Neural cell (in vitro differentiated cells): ENCODE data around the gene CTU1. TPM values are rescaled to one million over a fixed set of nuclear protein-coding genes. Genes with fewer than 3 reads are reported as not detected.

Experiments used
- H2AFZ ChIP-seq: fragments of 200-600, 300-800 bp; sonication (generic), shearing (Covaris generic); 2 replicates; pipeline ENCODE4 v1.6.0; 2014; ENCODE audit warnings: low read depth, mild to moderate bottlenecking, antibody characterized with exemption, low read length, moderate library complexity
- H3F3A ChIP-seq: fragments of 200-600 bp; shearing (Covaris generic); 2 replicates; pipeline ENCODE4 v1.6.1; 2016; ENCODE audit warnings: mild to moderate bottlenecking, moderate library complexity, mixed read lengths, antibody characterized with exemption, low read length; ENCODE audit not compliant: insufficient read depth, poor library complexity, severe bottlenecking
- H3K27ac ChIP-seq: fragments of 200-600, 300-800 bp; sonication (generic), shearing (Covaris generic); 2 replicates; pipeline ENCODE4 v1.5.1; 2014; ENCODE audit warnings: mild to moderate bottlenecking, low read length, moderate library complexity
- H3K27me3 ChIP-seq: fragments of 300-800, 200-600 bp; sonication (generic), shearing (Covaris generic); 2 replicates; pipeline ENCODE4 v1.6.0; 2014; ENCODE audit warnings: mild to moderate bottlenecking, low read depth, low read length, moderate library complexity; ENCODE audit not compliant: insufficient read depth
- H3K36me3 ChIP-seq: fragments of 300-800, 200-600 bp; sonication (generic), shearing (Covaris generic); 2 replicates; pipeline ENCODE4 v1.5.1; 2014; ENCODE audit warnings: mild to moderate bottlenecking, antibody characterized with exemption, low read length, moderate library complexity; ENCODE audit not compliant: insufficient read depth
- H3K4me2 ChIP-seq: fragments of 300-800, 200-600 bp; sonication (generic), shearing (Covaris generic); 2 replicates; pipeline ENCODE4 v1.6.0; 2014; ENCODE audit warnings: mild to moderate bottlenecking, low read length
- H3K4me3 ChIP-seq: fragments of 300-800, 200-600 bp; sonication (generic), shearing (Covaris generic); 2 replicates; pipeline ENCODE4 v1.5.1; 2014; ENCODE audit warnings: mild to moderate bottlenecking, low read length, moderate library complexity
- H3K79me2 ChIP-seq: fragments of 200-600 bp; shearing (Covaris generic); replicated peaks from 2 replicates; pipeline ENCODE4 v1.6.0; 2014; ENCODE audit warnings: mild to moderate bottlenecking, low read length, moderate library complexity; ENCODE audit not compliant: insufficient read depth
- H3K9ac ChIP-seq: fragments of 300-800, 200-600 bp; sonication (generic), shearing (Covaris generic); 2 replicates; pipeline ENCODE4 v1.6.1; 2016; ENCODE audit warnings: mild to moderate bottlenecking, low read length, mixed read lengths
- H3K9me2 ChIP-seq: fragments of 200-600 bp; shearing (Covaris generic); 2 replicates; pipeline ENCODE4 v1.6.1; 2016; ENCODE audit warnings: mild to moderate bottlenecking, low read length, mixed read lengths; ENCODE audit not compliant: insufficient read depth
- H3K9me3 ChIP-seq: fragments of 200-600, 300-800 bp; sonication (generic), shearing (Covaris generic); 2 replicates; pipeline ENCODE4 v1.6.1; 2016; ENCODE audit warnings: mild to moderate bottlenecking, mixed run types, low read length, moderate library complexity, mixed read lengths
- H4K20me1 ChIP-seq: fragments of 200-600 bp; shearing (Covaris generic); 2 replicates; pipeline ENCODE4 v1.6.1; 2016; ENCODE audit warnings: mild to moderate bottlenecking, mixed run types; ENCODE audit not compliant: insufficient read depth
- CTCF ChIP-seq: fragments of 450-650 bp; IDR thresholded peaks from 2 replicates; pipeline ENCODE4 v1.5.1; 2014; ENCODE audit warnings: antibody characterized with exemption, mild to moderate bottlenecking, moderate library complexity; ENCODE audit not compliant: poor library complexity, severe bottlenecking
- EP300 ChIP-seq: fragments of 450-650 bp; conservative IDR thresholded peaks from 2 replicates; pipeline ENCODE4 v1.6.1; 2014; ENCODE audit warnings: antibody characterized with exemption, mild to moderate bottlenecking, moderate library complexity; ENCODE audit not compliant: poor library complexity, severe bottlenecking
- EZH2 ChIP-seq: fragments of 200-600, 300-800 bp; shearing (Covaris generic), sonication (generic); IDR thresholded peaks from 2 replicates; pipeline ENCODE4 v1.6.1; 2014; ENCODE audit warnings: antibody characterized with exemption, low read length, borderline replicate concordance, mild to moderate bottlenecking; ENCODE audit not compliant: insufficient read depth, poor library complexity, severe bottlenecking
- MXI1 ChIP-seq: fragments of 450-650 bp; conservative IDR thresholded peaks from 2 replicates; pipeline ENCODE4 v1.6.1; 2014; ENCODE audit warnings: antibody characterized with exemption, mild to moderate bottlenecking; ENCODE audit not compliant: poor library complexity, severe bottlenecking
- POLR2AphosphoS5 ChIP-seq: IDR thresholded peaks from 2 replicates; pipeline ENCODE4 v1.6.1; 2012
- RAD21 ChIP-seq: fragments of 450-650 bp; conservative IDR thresholded peaks from 2 replicates; pipeline ENCODE4 v1.6.1; 2014; ENCODE audit warnings: antibody characterized with exemption, mild to moderate bottlenecking, moderate library complexity
- REST ChIP-seq: IDR thresholded peaks from 2 replicates; pipeline ENCODE4 v1.6.1; 2012; ENCODE audit warnings: borderline replicate concordance
- SMC3 ChIP-seq: fragments of 450-650 bp; conservative IDR thresholded peaks from 2 replicates; pipeline ENCODE4 v1.6.1; 2014; ENCODE audit warnings: antibody characterized with exemption, mild to moderate bottlenecking, moderate library complexity; ENCODE audit not compliant: poor library complexity
- TAF1 ChIP-seq: IDR thresholded peaks from 2 replicates; pipeline ENCODE4 v1.6.1; 2012; ENCODE audit warnings: low read depth
- polyA plus RNA-seq: library from polyadenylated mRNA; depleted of rRNA; stranded (reverse); fragments of >200 nt; gene quantifications from 2 replicates; pipeline ENCODE4 v1.2.3, GENCODE V29; 2014

CTU1 gene
- polyA plus RNA-seq, 1 donor from 2014 or later: 12.6 TPM

DNA sequence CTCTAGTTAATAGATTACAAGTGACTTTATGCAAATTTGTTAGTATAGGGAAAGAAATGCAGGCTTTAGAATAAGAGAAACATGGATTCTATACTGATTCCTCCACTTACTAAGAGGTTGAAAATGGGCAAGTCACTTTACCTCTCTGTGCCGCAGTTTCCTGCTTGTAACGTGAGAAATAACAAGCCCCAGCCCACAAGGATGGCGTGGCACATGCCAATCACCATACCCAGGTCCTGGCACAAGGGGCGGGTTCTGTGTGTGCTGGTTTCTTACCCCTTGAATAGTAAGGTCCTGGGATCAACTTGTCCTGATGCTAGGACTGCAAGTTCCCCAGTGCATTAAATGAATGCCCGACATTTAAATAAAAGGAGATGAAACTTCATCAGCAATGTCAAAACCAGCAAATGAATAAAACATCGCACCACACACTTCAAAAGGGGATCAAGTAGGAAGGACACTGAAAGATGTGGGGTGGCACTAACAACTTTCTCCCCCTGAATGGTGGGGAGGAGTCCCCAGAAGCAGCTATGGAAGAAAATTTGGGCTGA, 8.6 kb upstream of the CTU1 start:
- Histone ChIP-seq H3K9me3 (no peaks in the 10 kb centered on the region), H3K79me2 (no peaks in the 10 kb centered on the region), H4K20me1 (no peaks in the 10 kb centered on the region), H3K36me3 (no peaks in the 10 kb centered on the region), H3F3A (no peaks in the 10 kb centered on the region), H3K4me2 (no peak overlapping the region), H3K27ac (no peak overlapping the region), H3K9me2 (no peaks in the 10 kb centered on the region), H3K27me3 (no peaks in the 10 kb centered on the region), H3K4me3 (no peak overlapping the region), H3K9ac (no peak overlapping the region), H2AFZ (no peak overlapping the region)
- TF ChIP-seq EZH2 (no peak), SMC3 (no peak), EP300 (no peak), RAD21 (no peak), MXI1 (no peak), POLR2AphosphoS5 (no peak), TAF1 (no peak), REST (no peak), CTCF (no peak)

GRCh38 chr19:51114087-51114729, 6.0 kb upstream of the CTU1 start:
- no peaks in the 10 kb centered on the region for H3K9me2 ChIP-seq
- no peak overlapping the region for H2AFZ ChIP-seq
- H3K27ac ChIP-seq: no peak overlapping the region
- no peak overlapping the region for H3K4me3 ChIP-seq
- H3K9me3 ChIP-seq: no peaks in the 10 kb centered on the region
- H3K4me2 ChIP-seq: no peak overlapping the region
- H3K27me3 ChIP-seq: no peaks in the 10 kb centered on the region
- H4K20me1 ChIP-seq: no peaks in the 10 kb centered on the region
- H3F3A ChIP-seq: no peaks in the 10 kb centered on the region
- H3K36me3 ChIP-seq: no peaks in the 10 kb centered on the region
- H3K9ac ChIP-seq: no peak overlapping the region
- no peaks in the 10 kb centered on the region for H3K79me2 ChIP-seq
- no peak for TF ChIP-seq SMC3
- no peak for TF ChIP-seq REST
